HCT116 (cell line): Measurements from ENCODE around the gene OR11H7. TPM values are rescaled to one million over a fixed set of nuclear protein-coding genes. Genes with fewer than 3 reads are reported as not detected.

Source experiments
- ATAC-seq: fragments of 200-7000 bp; cut with Tn5 transposase; 2 replicates; pipeline ENCODE4 v1.9.1; 2020; ENCODE audit warnings: mild to moderate bottlenecking, moderate library complexity
- BruUV-seq: library from RNA; stranded (reverse); fragments of 400-500 nt; replicated peaks from 2 replicates; lab custom pipeline; 2021; lab: Mats Ljungman, UMichigan
- CTCF ChIA-PET: fragments of 300-600 bp; sonication (Branson Sonifier 250); formaldehyde crosslinking; loops from one replicate; lab custom pipeline; 2021; ENCODE audit warnings: antibody characterized with exemption; lab: Charles Lee
- POLR2A ChIA-PET: fragments of 300-600, 350-600 bp; sonication (Branson Sonifier 250); formaldehyde crosslinking; loops from one replicate; lab custom pipeline; 2021; ENCODE audit warnings: antibody characterized with exemption; lab: Charles Lee
- RAD21 ChIA-PET, 2 experiments: fragments of 300-600 bp; sonication (Branson Sonifier 250); formaldehyde crosslinking; loops; one replicate each; lab custom pipeline; 2023; ENCODE audit warnings: low total read pairs in 2 of 2; ENCODE audit not compliant: uncharacterized antibody in 2 of 2, unreplicated experiment in 2 of 2, low non-redundant PET in 1 of 2; lab: Charles Lee
- DNase-seq: peaks from one replicate; pipeline ENCODE4 v3.0.0-alpha.2; 2010; ENCODE audit warnings: low read depth, low spot score
- H2AFZ ChIP-seq: fragments of 200-600 bp; shearing (Covaris generic), sonication (generic); 2 replicates; pipeline ENCODE4 v1.6.1; 2017; ENCODE audit warnings: low read depth, mixed run types, mixed read lengths, antibody characterized with exemption, low read length; ENCODE audit not compliant: poor library complexity, severe bottlenecking
- H3K27ac ChIP-seq: 2 replicates; pipeline ENCODE4 v1.5.1; 2012; ENCODE audit warnings: low read depth, low read length
- H3K27me3 ChIP-seq: fragments of 200-600 bp; sonication (generic); 2 replicates; pipeline ENCODE4 v1.6.1; 2016; ENCODE audit warnings: mixed run types, low read length, mixed read lengths; ENCODE audit not compliant: insufficient read depth
- H3K36me3 ChIP-seq, 2 experiments: fragments of 200-500 bp in 1 of 2; fragments of 200-600 bp in 1 of 2; sonication (Bioruptor generic) in 1 of 2; sonication (generic) in 1 of 2; 2 replicates each; pipeline versions ENCODE4 v1.5.1 to v1.6.1; 2014 to 2016; ENCODE audit warnings: low read length in 2 of 2, inconsistent platforms in 1 of 2, mixed read lengths in 1 of 2, mixed run types in 1 of 2; ENCODE audit not compliant: insufficient read depth in 2 of 2, control insufficient read depth in 1 of 2
- H3K4me1 ChIP-seq, 2 experiments: fragments of 200-600 bp in 1 of 2; sonication (generic) in 1 of 2; 2 replicates each; pipeline versions ENCODE4 v1.5.1 to v1.6.1; 2012 to 2017; ENCODE audit warnings: low read length in 2 of 2, inconsistent platforms in 1 of 2, mild to moderate bottlenecking in 1 of 2, mixed read lengths in 1 of 2, mixed run types in 1 of 2, moderate library complexity in 1 of 2; ENCODE audit not compliant: insufficient read depth in 2 of 2, control insufficient read depth in 1 of 2
- H3K4me2 ChIP-seq: fragments of 200-600 bp; sonication (generic); 2 replicates; pipeline ENCODE4 v1.6.1; 2017; ENCODE audit warnings: mixed run types, low read length, mixed read lengths
- H3K4me3 ChIP-seq, 2 experiments: fragments of 200-600 bp in 1 of 2; sonication (generic) in 1 of 2; replicated peaks in 1 of 2; 2 replicates each; pipeline ENCODE4 v1.5.1; 2011 to 2016; ENCODE audit warnings: low read length in 2 of 2, control low read depth in 1 of 2, low read depth in 1 of 2, mild to moderate bottlenecking in 1 of 2, mixed read lengths in 1 of 2, mixed run types in 1 of 2
- H3K79me2 ChIP-seq: fragments of 200-600 bp; sonication (generic); 2 replicates; pipeline ENCODE4 v1.6.1; 2017; ENCODE audit warnings: mild to moderate bottlenecking, mixed run types, low read length, moderate library complexity, mixed read lengths; ENCODE audit not compliant: insufficient read depth
- H3K9ac ChIP-seq: fragments of 200-600 bp; sonication (generic); 2 replicates; pipeline ENCODE4 v1.6.1; 2016; ENCODE audit warnings: low read length, mixed read lengths
- H3K9me2 ChIP-seq: fragments of 200-600 bp; sonication (generic), shearing (Covaris generic); 2 replicates; pipeline ENCODE4 v1.6.1; 2017; ENCODE audit warnings: mixed run types, mild to moderate bottlenecking, moderate library complexity; ENCODE audit not compliant: insufficient read depth
- H3K9me3 ChIP-seq, 2 experiments: fragments of 200-500 bp in 1 of 2; fragments of 200-600 bp in 1 of 2; sonication (Bioruptor generic) in 1 of 2; sonication (generic) in 1 of 2; 2 replicates each; pipeline ENCODE4 v1.6.1; 2014 to 2017; ENCODE audit warnings: low read length in 2 of 2, mixed read lengths in 2 of 2, inconsistent platforms in 1 of 2, low read depth in 1 of 2, mild to moderate bottlenecking in 1 of 2, mixed run types in 1 of 2, moderate library complexity in 1 of 2; ENCODE audit not compliant: control insufficient read depth in 1 of 2, insufficient read depth in 1 of 2
- H4K20me1 ChIP-seq: fragments of 200-600 bp; sonication (generic), shearing (Covaris generic); 2 replicates; pipeline ENCODE4 v1.6.1; 2017; ENCODE audit warnings: mixed run types, mild to moderate bottlenecking, moderate library complexity; ENCODE audit not compliant: insufficient read depth
- ATF3 ChIP-seq: IDR thresholded peaks from 2 replicates; pipeline ENCODE4 v1.6.1; 2012
- CBX3 ChIP-seq: IDR thresholded peaks from 2 replicates; pipeline ENCODE4 v1.6.1; 2012; ENCODE audit warnings: low read depth
- CEBPB ChIP-seq: IDR thresholded peaks from 2 replicates; pipeline ENCODE4 v1.6.1; 2012; ENCODE audit warnings: low read depth
- EGR1 ChIP-seq: IDR thresholded peaks from 2 replicates; pipeline ENCODE4 v1.6.1; 2012; ENCODE audit warnings: low read depth
- ELF1 ChIP-seq: IDR thresholded peaks from 2 replicates; pipeline ENCODE4 v1.6.1; 2012; ENCODE audit warnings: low read depth, borderline replicate concordance
- EZH2 ChIP-seq: fragments of 200-600 bp; sonication (generic); IDR thresholded peaks from 2 replicates; pipeline ENCODE4 v1.6.1; 2017; ENCODE audit warnings: antibody characterized with exemption, mixed run types
- FOSL1 ChIP-seq: IDR thresholded peaks from 2 replicates; pipeline ENCODE4 v1.6.1; 2012; ENCODE audit warnings: low read depth
- JUND ChIP-seq: IDR thresholded peaks from 2 replicates; pipeline ENCODE4 v1.6.1; 2012
- MAX ChIP-seq: IDR thresholded peaks from 2 replicates; pipeline ENCODE4 v1.6.1; 2012
- POLR2A ChIP-seq: IDR thresholded peaks from 2 replicates; pipeline ENCODE4 v1.7.0; 2011; ENCODE audit warnings: borderline replicate concordance; ENCODE audit not compliant: insufficient read depth, insufficient read length; ENCODE audit errors: extremely low read depth
- RAD21 ChIP-seq: IDR thresholded peaks from 2 replicates; pipeline ENCODE4 v1.6.1; 2012; ENCODE audit warnings: low read depth, mild to moderate bottlenecking
- SIN3A ChIP-seq: IDR thresholded peaks from 2 replicates; pipeline ENCODE4 v1.6.1; 2012; ENCODE audit warnings: low read depth
- SP1 ChIP-seq: IDR thresholded peaks from 2 replicates; pipeline ENCODE4 v1.6.1; 2012; ENCODE audit warnings: low read depth
- YY1 ChIP-seq: IDR thresholded peaks from 2 replicates; pipeline ENCODE4 v1.6.1; 2011; ENCODE audit warnings: low read length, low read depth, moderate library complexity, mild to moderate bottlenecking; ENCODE audit not compliant: insufficient replicate concordance; ENCODE audit errors: extremely low read depth
- ZFX ChIP-seq: fragments of 450-650 bp; IDR thresholded peaks from 2 replicates; pipeline ENCODE4 v1.6.1; 2017
- ZNF274 ChIP-seq: fragments of 200-500 bp; sonication (Bioruptor generic); IDR thresholded peaks from 2 replicates; pipeline ENCODE4 v1.6.1; 2014; ENCODE audit warnings: mild to moderate bottlenecking, low read depth, low read length, inconsistent platforms
- intact Hi-C: fragments of 100-400 bp; cut with micrococcal nuclease; formaldehyde crosslinking; loops from 2 replicates; pipeline ENCODE4 v1.10.0; 2022
- total RNA-seq: library from RNA; stranded (reverse); gene quantifications from one replicate; pipeline ENCODE4 v1.2.1, GENCODE V29; 2021; ENCODE audit not compliant: unreplicated experiment
- TF ChIP-seq, protein P1 (sequence below), 3 experiments: fragments of 200-600 bp in 1 of 3; sonication (generic) in 1 of 3; IDR thresholded peaks in 2 of 3; conservative IDR thresholded peaks in 1 of 3; 2 replicates each; pipeline ENCODE4 v1.5.1; 2012 to 2017; ENCODE audit warnings: low read depth in 2 of 3, low read length in 2 of 3, antibody characterized with exemption in 1 of 3, borderline replicate concordance in 1 of 3, control low read depth in 1 of 3, mild to moderate bottlenecking in 1 of 3, mixed read lengths in 1 of 3, mixed run types in 1 of 3, moderate library complexity in 1 of 3; ENCODE audit not compliant: insufficient read depth in 1 of 3

The OR11H7 gene
- total RNA-seq, 1 experiment from 2014 or later = not detected

GRCh38 chr14:20215196-20215595, 13.6 kb upstream of the OR11H7 start:
- H3K27ac ChIP-seq = no peak overlapping the region
- no peak for TF ChIP-seq ZFX
- TF ChIP-seq CEBPB = no peak
- no peak for TF ChIP-seq EGR1
- TF ChIP-seq ATF3 = no peak
- TF ChIP-seq, protein P1, sequence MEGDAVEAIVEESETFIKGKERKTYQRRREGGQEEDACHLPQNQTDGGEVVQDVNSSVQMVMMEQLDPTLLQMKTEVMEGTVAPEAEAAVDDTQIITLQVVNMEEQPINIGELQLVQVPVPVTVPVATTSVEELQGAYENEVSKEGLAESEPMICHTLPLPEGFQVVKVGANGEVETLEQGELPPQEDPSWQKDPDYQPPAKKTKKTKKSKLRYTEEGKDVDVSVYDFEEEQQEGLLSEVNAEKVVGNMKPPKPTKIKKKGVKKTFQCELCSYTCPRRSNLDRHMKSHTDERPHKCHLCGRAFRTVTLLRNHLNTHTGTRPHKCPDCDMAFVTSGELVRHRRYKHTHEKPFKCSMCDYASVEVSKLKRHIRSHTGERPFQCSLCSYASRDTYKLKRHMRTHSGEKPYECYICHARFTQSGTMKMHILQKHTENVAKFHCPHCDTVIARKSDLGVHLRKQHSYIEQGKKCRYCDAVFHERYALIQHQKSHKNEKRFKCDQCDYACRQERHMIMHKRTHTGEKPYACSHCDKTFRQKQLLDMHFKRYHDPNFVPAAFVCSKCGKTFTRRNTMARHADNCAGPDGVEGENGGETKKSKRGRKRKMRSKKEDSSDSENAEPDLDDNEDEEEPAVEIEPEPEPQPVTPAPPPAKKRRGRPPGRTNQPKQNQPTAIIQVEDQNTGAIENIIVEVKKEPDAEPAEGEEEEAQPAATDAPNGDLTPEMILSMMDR (IDR thresholded peaks at IDR 0.05 in 2 of 3, conservative IDR thresholded peaks at IDR 0.05 in 1 of 3; ENCODE audit: borderline replicate concordance in 1 of 3, insufficient read depth in 1 of 3, low read depth in 2 of 3, low read length in 2 of 3) = no peak
- TF ChIP-seq RAD21 = no peak
- no peak for TF ChIP-seq EZH2
- RAD21 ChIA-PET = no interaction called here
- intact Hi-C loops = no loop called here
- ATAC-seq (no peak), DNase-seq (no peak)
- no peaks in the 10 kb centered on the region for H3K9me2 ChIP-seq
- H3K4me3 ChIP-seq = no peak overlapping the region
- no peaks in the 10 kb centered on the region for H3K36me3 ChIP-seq
- H3K79me2 ChIP-seq = no peaks in the 10 kb centered on the region
- no peak overlapping the region for H3K4me2 ChIP-seq
- CTCF ChIA-PET = no interaction called here
- H2AFZ ChIP-seq = no peak overlapping the region
- H4K20me1 ChIP-seq = no peaks in the 10 kb centered on the region
- no peaks in the 10 kb centered on the region for H3K27me3 ChIP-seq
- POLR2A ChIA-PET = no interaction called here
- no peaks in the 10 kb centered on the region for H3K9me3 ChIP-seq
- no TSS peak for BruUV-seq
- no peaks in the 10 kb centered on the region for H3K4me1 ChIP-seq
- no peak overlapping the region for H3K9ac ChIP-seq

GRCh38 chr14:20219033-20219432, 9.7 kb upstream of the OR11H7 start:
- CTCF ChIA-PET = no interaction called here
- no peak overlapping the region for H3K27ac ChIP-seq
- DNase-seq (no peak), ATAC-seq (no peak)
- no peak for TF ChIP-seq CEBPB
- TF ChIP-seq CBX3 = no peak
- TF ChIP-seq SP1 = no peak
- TF ChIP-seq RAD21 = no peak
- TF ChIP-seq MAX = no peak
- TF ChIP-seq ZNF274 = no peak
- no peak for TF ChIP-seq FOSL1
- TF ChIP-seq YY1 = no peak
- no peak for TF ChIP-seq POLR2A
- TF ChIP-seq JUND = no peak
- no peak for TF ChIP-seq ELF1
- no peak for TF ChIP-seq EGR1
- TF ChIP-seq SIN3A = no peak
- no peaks in the 10 kb centered on the region for H3K36me3 ChIP-seq
- no peak overlapping the region for H3K4me2 ChIP-seq
- POLR2A ChIA-PET = no interaction called here
- BruUV-seq = no TSS peak
- intact Hi-C loops = no loop called here
- no peaks in the 10 kb centered on the region for H4K20me1 ChIP-seq
- H3K27me3 ChIP-seq = no peaks in the 10 kb centered on the region
- no peak overlapping the region for H3K4me3 ChIP-seq
- no peaks in the 10 kb centered on the region for H3K9me3 ChIP-seq
- RAD21 ChIA-PET = no interaction called here
- no peaks in the 10 kb centered on the region for H3K4me1 ChIP-seq
- no peaks in the 10 kb centered on the region for H3K79me2 ChIP-seq
- H3K9me2 ChIP-seq = no peaks in the 10 kb centered on the region
- H2AFZ ChIP-seq = no peak overlapping the region
- H3K9ac ChIP-seq = no peak overlapping the region
